SH-SY5Y (cell line): ENCODE measurements around the gene LRIG3.

Source experiments
- GATA2 ChIP-seq: IDR thresholded peaks from 2 replicates; pipeline ENCODE4 v1.6.1; 2011; ENCODE audit warnings: mild to moderate bottlenecking, low read depth, low read length
- GATA3 ChIP-seq: IDR thresholded peaks from 2 replicates; pipeline ENCODE4 v1.6.1; 2011; ENCODE audit warnings: low read depth, mild to moderate bottlenecking, low read length, moderate library complexity

LRIG3 gene

GRCh38 chr12:58939399-58940100 is 19.2 kb upstream of the LRIG3 start:
- TF ChIP-seq GATA2 (no peak), GATA3 (no peak)

- TF ChIP-seq GATA2, result no peak
- TF ChIP-seq GATA3, result no peak
Measured at GRCh38 chr12:58938440-58938839, 18.1 kb upstream of the LRIG3 start.

DNA sequence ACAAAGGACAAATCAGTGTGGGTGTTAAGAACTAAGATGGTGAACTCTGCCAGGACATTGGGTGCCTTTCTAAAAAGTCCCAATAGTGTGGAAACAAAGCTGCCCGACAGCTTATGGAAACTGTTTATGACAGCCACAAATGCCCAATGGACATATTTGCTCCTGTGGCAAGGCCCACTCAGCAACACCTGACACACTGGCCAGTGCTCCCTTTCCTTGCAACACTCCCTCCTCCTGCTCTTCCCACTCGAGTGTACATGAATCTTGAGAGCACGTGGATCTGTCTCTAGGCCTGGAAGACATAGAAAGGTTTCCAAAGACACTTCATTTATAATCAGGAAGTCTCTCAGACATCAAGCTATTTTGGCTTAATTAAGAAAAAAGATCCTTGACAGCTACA is 14.2 kb upstream of the LRIG3 start:
- TF ChIP-seq GATA2 (no peak), GATA3 (no peak)

DNA sequence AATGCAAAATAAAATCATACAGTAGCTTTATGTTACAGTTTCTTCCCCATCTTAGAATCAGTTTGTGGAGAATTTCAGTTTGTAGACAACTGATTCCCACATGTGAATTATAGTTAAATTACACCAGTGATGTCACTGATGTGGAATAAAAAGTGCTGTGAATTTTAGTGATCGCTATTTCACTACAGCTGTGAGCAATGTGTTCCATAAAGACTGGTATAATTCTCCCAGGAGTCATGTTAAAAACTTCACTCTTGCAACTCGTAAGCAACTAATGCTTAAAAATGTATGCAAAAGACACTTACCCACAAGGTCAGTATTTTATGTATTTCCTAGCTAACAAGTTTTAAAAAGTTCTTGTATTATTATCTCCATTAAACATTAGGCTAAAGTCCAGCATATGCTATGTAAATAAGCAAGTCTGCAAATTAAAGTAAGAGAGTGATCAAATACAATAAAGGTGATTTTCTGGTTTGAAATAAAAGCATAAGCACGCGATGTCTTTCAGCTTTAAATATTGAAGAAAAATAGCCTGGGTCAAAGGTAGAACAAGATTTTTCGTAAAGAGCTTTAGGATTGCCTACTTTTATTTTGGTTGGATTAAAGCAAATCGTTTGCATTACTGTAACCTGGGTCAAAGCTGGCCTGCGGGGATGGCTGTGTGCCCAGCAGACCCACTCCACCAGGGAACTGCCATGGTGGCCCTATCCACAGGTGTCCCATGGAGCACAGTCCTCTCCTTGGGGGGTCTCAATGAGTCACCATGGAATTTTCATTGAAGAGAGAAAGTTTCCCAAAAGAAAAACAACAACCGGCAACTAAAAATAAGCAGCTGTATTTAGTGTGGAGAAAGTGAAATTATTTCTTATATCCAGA is 12.7 kb upstream of the LRIG3 start:
- TF ChIP-seq GATA2, result no peak
- TF ChIP-seq GATA3, result no peak

- no peak for TF ChIP-seq GATA3
- no peak for TF ChIP-seq GATA2
Measured at GRCh38 chr12:58931518-58931917, 11.2 kb upstream of the LRIG3 start.

GRCh38 chr12:58930770-58931324 is 10.5 kb upstream of the LRIG3 start:
- TF ChIP-seq GATA3 (no peak), GATA2 (no peak)

GRCh38 chr12:58927120-58927519 is 6.8 kb upstream of the LRIG3 start:
- no peak for TF ChIP-seq GATA2
- TF ChIP-seq GATA3, result no peak

DNA sequence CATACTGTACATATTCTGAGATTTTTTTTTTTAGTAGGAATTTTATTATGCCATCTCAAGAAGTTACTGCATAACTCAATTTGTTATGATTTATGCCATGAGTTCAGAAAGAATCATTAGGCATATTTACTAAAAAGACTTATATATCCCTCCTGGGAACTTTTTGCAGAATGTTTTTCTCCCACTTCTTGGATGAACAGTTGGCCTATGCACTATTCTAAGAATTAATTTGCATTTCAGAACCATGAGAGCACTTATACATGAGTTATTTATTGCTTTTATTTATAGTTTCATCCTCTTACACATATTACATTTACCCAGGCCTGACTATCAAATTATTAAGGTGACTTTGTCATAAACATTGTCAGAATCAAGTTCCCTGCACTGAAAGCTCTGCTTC is 6.3 kb upstream of the LRIG3 start:
- no peak for TF ChIP-seq GATA3
- TF ChIP-seq GATA2, result no peak

DNA sequence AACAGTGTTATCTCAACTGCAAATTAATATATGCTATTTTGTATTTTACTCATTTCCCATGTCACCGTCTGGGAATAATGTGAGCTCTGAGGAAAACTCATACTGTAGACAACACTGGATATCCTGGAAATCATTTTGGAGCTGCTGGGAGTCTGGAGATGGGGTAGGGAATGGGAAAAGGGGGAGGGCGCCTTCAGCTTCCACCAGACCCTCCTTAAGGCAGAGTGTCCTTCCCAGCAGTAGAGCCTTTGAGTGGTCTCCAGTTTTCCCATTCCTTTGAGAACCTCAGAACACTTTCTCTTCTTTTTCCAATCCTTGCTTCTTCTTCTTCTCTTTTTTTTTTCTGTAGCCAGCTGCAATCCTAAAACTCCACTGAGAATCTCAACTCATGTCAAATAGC is 5.4 kb upstream of the LRIG3 start:
- TF ChIP-seq GATA3 (no peak), GATA2 (no peak)

- no peak for TF ChIP-seq GATA2
- TF ChIP-seq GATA3, result no peak
Measured at GRCh38 chr12:58925111-58925611, 4.9 kb upstream of the LRIG3 start.

GRCh38 chr12:58924652-58925051 is 4.3 kb upstream of the LRIG3 start:
- TF ChIP-seq GATA2 (no peak), GATA3 (no peak)

DNA sequence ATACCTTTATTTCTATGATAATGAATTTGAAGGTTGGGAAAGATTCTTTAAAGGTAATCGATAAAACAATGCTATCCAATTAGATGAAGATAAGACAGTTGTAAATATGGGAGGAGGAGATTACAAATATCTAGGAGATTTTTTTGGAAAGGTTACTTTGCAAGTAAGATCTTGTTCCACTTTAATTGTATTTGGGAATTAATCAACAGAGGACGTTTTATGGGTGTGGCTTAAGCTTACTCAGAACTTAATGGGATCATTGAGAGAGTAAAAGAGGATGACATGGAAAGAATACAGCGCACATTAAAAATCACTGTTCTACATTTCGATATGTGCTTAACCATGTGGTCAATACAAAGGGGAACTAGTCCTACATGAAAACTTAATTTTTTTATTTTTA is 3.5 kb upstream of the LRIG3 start:
- TF ChIP-seq GATA3 (no peak), GATA2 (no peak)

DNA sequence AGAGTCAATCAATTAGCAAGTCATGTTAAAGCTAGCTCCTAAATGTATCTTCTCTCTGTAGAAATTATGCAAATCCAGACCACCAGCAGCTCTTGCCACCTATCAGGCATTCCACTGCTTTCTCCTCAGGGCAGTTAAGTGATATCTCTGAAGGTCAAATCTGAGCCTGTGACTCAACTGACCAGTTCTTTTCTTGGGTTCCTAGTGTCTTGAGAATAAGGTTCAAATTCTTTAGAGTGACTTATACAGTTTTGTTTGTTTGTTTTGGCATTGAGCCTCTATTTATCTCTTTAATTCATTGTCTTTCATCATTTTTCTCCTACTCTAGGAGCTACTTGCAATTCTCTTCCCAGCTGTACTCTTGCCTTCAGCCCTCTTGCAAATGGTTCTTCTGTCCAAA is 2.5 kb upstream of the LRIG3 start:
- TF ChIP-seq GATA2 (no peak), GATA3 (no peak)
